Type B pancreatic cell (in vitro differentiated cells): Measurements from ENCODE around the gene GAS2. TPM values are rescaled to one million over a fixed set of nuclear protein-coding genes. Genes with fewer than 3 reads are reported as not detected.
"Not testable (repeated sequence)": the region's sequence is repeated elsewhere in the genome, so short reads cannot be mapped to it uniquely, and the experiment has no call there.

Experiments used
- DNase-seq: peaks from one replicate; pipeline ENCODE4 v3.0.0; 2021; ENCODE audit warnings: mixed read lengths; ENCODE audit not compliant: unreplicated experiment; ENCODE audit errors: extremely low spot score
- H3K27ac Mint-ChIP-seq: 2 replicates; pipeline ENCODE4 v1.8.0; 2021; ENCODE audit warnings: mild to moderate bottlenecking, mixed read lengths
- H3K27me3 Mint-ChIP-seq: 2 replicates; pipeline ENCODE4 v1.8.0; 2021; ENCODE audit warnings: mixed read lengths
- H3K36me3 Mint-ChIP-seq: 2 replicates; pipeline ENCODE4 v1.8.0; 2021; ENCODE audit warnings: mixed read lengths
- H3K4me1 Mint-ChIP-seq: one replicate; pipeline ENCODE4 v1.8.0; 2021; ENCODE audit warnings: mixed read lengths; ENCODE audit not compliant: unreplicated experiment
- H3K4me3 Mint-ChIP-seq: 2 replicates; pipeline ENCODE4 v1.8.0; 2021; ENCODE audit warnings: mild to moderate bottlenecking, mixed read lengths
- H3K9me3 Mint-ChIP-seq: 2 replicates; pipeline ENCODE4 v1.8.0; 2021; ENCODE audit warnings: mixed read lengths
- total RNA-seq: library from RNA; stranded (reverse); gene quantifications from 2 replicates; pipeline ENCODE4 v1.2.1, GENCODE V29; 2021; ENCODE audit warnings: low replicate concordance
- TF ChIP-seq, protein P1 (sequence below): fragments of 200-600 bp; sonication (generic); conservative IDR thresholded peaks from 2 replicates; pipeline ENCODE4 v1.5.0; 2021; ENCODE audit warnings: antibody characterized with exemption, mild to moderate bottlenecking

Gene GAS2
- total RNA-seq, 1 donor from 2014 or later, result 15.6 TPM

DNA sequence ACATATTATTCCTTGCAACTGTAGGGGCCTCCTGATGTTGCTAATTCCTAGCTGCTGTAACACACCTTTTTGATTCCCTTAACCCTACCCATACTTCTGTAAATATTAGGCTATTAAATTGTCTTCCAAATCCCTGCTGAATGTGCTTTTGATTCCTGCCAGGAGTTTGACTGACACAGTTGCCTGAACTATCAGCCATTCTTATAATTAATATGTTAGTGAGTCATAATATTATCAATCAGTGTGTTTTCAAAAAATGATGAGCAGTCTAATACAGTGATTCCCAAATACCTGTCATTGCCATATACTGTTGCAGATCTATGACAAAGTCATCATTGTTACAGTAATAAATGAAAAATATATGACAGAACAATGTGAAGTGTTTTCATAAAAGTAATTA is 24.9 kb upstream of the GAS2 start:
- no peak for DNase-seq
- no peaks in the 10 kb centered on the region for H3K27me3 Mint-ChIP-seq
- H3K36me3 Mint-ChIP-seq, result no peaks in the 10 kb centered on the region
- H3K9me3 Mint-ChIP-seq, result no peaks in the 10 kb centered on the region
- TF ChIP-seq, protein P1, sequence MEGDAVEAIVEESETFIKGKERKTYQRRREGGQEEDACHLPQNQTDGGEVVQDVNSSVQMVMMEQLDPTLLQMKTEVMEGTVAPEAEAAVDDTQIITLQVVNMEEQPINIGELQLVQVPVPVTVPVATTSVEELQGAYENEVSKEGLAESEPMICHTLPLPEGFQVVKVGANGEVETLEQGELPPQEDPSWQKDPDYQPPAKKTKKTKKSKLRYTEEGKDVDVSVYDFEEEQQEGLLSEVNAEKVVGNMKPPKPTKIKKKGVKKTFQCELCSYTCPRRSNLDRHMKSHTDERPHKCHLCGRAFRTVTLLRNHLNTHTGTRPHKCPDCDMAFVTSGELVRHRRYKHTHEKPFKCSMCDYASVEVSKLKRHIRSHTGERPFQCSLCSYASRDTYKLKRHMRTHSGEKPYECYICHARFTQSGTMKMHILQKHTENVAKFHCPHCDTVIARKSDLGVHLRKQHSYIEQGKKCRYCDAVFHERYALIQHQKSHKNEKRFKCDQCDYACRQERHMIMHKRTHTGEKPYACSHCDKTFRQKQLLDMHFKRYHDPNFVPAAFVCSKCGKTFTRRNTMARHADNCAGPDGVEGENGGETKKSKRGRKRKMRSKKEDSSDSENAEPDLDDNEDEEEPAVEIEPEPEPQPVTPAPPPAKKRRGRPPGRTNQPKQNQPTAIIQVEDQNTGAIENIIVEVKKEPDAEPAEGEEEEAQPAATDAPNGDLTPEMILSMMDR, result no peak
- H3K27ac Mint-ChIP-seq, result no peak overlapping the region
- no peak overlapping the region for H3K4me3 Mint-ChIP-seq
- no peaks in the 10 kb centered on the region for H3K4me1 Mint-ChIP-seq

DNA sequence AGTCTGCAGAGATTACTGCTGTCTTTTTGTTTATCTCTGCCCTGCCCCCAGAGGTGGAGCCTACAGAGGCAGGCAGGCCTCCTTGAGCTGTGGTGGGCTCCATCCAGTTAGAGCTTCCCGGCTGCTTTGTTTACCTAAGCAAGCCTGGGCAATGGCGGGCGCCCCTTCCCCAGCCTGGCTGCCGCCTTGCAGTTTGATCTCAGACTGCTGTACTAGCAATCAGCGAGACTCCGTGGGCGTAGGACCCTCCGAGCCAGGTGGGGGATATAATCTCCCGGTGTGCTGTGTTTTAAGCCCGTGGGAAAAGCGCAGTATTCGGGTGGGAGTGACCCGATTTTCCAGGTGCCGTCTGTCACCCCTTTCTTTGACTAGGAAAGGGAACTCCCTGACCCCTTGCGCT is 14.1 kb upstream of the GAS2 start:
- H3K4me3 Mint-ChIP-seq, H3K27me3 Mint-ChIP-seq, H3K9me3 Mint-ChIP-seq, DNase-seq, H3K36me3 Mint-ChIP-seq: not testable (repeated sequence)
- Mint-ChIP-seq H3K4me1 (peaks cover 22% of the 10 kb centered on the region), H3K27ac (peak overlapping the region; percentile 35)

DNA sequence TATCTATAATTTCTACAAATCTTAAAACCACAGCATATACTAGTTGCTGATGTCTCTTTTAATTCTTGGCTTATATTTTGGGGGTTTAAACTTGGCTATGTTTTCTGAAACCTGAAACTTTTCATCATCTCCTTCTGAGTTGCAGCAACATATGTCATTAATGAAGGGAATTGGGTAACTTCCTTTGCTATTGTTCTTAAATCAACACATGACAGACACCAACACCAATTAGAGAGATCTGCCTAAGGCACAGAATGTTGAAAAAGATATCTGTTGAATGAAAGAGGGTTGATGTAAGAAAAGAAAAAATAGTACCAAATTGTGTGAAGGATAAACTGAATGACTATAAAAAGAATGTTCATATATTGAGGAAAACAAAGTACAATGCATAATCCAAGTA is 10.3 kb upstream of the GAS2 start:
- Mint-ChIP-seq H3K4me1 (peaks cover 23% of the 10 kb centered on the region), H3K4me3 (peak overlapping the region; percentile 1), H3K36me3 (no peaks in the 10 kb centered on the region), H3K9me3 (peaks cover 9% of the 10 kb centered on the region), H3K27ac (no peak overlapping the region), H3K27me3 (no peaks in the 10 kb centered on the region)
- TF ChIP-seq, protein P1, result no peak
- no peak for DNase-seq

DNA sequence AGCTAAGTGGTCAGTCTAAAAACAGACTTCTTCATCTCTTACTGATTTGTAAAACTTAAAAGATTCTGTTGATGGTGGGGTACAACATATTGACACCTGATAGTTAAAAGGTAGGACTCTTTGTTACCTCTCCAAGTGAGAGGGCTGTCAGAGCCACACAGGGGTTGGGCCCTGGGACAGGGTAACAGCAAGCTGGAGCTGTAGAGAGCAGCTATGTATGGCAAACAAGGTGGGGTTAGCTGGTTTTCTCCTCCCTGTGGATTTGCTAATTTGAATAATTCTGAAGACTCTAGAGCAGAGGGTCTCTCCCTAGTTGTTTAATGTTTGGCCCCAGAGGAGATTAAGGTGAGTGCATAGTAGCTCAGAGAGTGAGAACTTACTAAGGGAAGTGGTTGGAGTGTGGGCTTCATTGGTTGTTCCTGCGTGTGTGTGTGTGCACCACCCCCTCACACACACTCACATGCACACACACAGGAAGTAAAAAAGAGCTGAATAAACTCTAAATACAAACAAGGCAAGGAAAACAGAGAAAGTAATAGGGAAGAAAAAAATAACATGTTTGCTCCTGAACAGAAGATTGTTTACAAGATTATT is 9.2 kb upstream of the GAS2 start:
- no peaks in the 10 kb centered on the region for H3K36me3 Mint-ChIP-seq
- H3K4me1 Mint-ChIP-seq, result peaks cover 23% of the 10 kb centered on the region
- H3K4me3 Mint-ChIP-seq, result no peak overlapping the region
- no peaks in the 10 kb centered on the region for H3K27me3 Mint-ChIP-seq
- DNase-seq, result no peak
- H3K9me3 Mint-ChIP-seq, result peaks cover 3% of the 10 kb centered on the region
- no peak overlapping the region for H3K27ac Mint-ChIP-seq
- TF ChIP-seq, protein P1, result no peak

DNA sequence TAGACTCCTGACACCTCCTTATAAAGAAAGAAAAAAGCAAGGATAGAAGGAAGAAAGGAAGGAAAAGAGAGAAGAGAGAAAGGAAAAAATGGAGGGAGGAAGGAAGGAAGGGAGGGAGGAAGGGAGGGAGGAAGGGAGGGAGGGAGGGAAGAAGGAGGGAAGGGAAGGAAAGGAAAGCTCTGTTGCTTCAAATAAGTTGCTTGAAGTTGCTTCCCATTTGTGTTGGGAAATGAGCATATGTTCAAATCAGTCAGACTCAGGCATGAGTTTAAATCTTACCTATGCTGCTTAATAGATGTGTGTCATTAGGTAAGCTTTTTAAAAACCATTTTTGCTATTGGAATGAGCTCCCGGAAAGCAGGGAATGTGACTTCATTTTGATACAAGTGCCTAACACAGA is 6.6 kb upstream of the GAS2 start:
- Mint-ChIP-seq H3K4me1 (peaks cover 23% of the 10 kb centered on the region), H3K9me3 (peaks cover 3% of the 10 kb centered on the region), H3K27me3 (no peaks in the 10 kb centered on the region), H3K36me3 (no peaks in the 10 kb centered on the region), H3K4me3 (no peak overlapping the region), H3K27ac (no peak overlapping the region)
- DNase-seq, result no peak
- TF ChIP-seq, protein P1, result peak; percentile 4

DNA sequence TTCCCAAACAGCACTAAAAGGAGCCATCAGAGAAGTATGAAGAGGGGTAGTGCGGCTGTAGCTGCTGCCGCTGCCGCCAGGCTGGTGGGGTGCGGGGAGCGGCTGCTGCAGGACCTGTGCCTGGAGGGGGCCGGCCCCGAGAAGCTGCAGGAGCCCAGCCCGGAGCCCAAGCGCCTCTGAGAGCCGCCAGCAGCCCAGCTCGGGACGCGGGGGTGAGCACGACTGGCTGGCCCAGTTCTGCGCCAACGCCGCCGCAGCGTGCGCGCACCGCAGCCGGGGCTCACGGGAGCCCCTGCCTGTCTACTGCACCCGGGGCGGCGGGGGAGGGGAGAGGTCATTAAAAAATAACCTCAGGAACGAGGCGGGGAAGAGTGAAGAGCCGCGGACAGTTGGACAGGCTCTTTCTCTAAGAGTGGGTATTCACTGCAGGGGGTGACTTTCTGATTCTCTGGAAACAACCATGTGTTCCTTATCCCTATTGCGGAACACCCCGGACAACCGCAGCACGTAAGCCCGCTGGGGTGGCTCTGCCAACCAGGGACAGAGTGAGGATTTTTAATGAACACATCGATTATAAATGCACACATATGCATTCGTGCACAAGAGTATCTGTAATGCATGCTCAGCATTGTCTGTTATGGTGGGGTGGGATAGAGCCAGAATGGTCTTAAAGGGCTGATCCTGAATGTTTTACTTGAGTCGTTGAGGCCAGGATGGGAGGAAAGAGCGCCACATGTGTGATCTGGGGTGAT is 453 bp downstream of the GAS2 start:
- TF ChIP-seq, protein P1, result peak; percentile 64
- no peaks in the 10 kb centered on the region for H3K36me3 Mint-ChIP-seq
- peaks cover 9% of the 10 kb centered on the region for H3K27me3 Mint-ChIP-seq
- DNase-seq, result peak; percentile 76
- peak overlapping the region; percentile 33 for H3K27ac Mint-ChIP-seq
- H3K4me1 Mint-ChIP-seq, result peaks cover 20% of the 10 kb centered on the region
- peak overlapping the region; percentile 89 for H3K4me3 Mint-ChIP-seq
- no peaks in the 10 kb centered on the region for H3K9me3 Mint-ChIP-seq
